SK-N-MC (cell line): ENCODE measurements around the gene MALRD1.

Experiments used
- EZH2 ChIP-seq: fragments of 200-600 bp; sonication (generic); IDR thresholded peaks from one replicate; pipeline ENCODE4 v1.6.1; 2017; ENCODE audit warnings: antibody characterized with exemption
- FOXP2 ChIP-seq: optimal IDR thresholded peaks from 2 replicates; pipeline ENCODE3; 2011; ENCODE audit warnings: mild to moderate bottlenecking, moderate library complexity; ENCODE audit not compliant: insufficient read depth; ENCODE audit errors: extremely low read length, control extremely low read depth
- POLR2AphosphoS5 ChIP-seq: IDR thresholded peaks from 2 replicates; pipeline ENCODE4 v1.6.1; 2012; ENCODE audit warnings: mild to moderate bottlenecking, low read depth, low read length, borderline replicate concordance

GRCh38 chr10:19688344-19688743 lies 639.7 kb downstream of the MALRD1 start:
- TF ChIP-seq POLR2AphosphoS5, result no peak
- TF ChIP-seq EZH2, result no peak
- TF ChIP-seq FOXP2, result no peak
